Transverse colon (tissue), 4 donors: ENCODE data around the gene ABCA5. TPM values are rescaled to one million over a fixed set of nuclear protein-coding genes. Genes with fewer than 3 reads are reported as not detected.

ENCODE experiments used
- DNase-seq: peaks from one replicate; pipeline ENCODE4 v3.0.0-alpha.2; 2019
- H3K27ac ChIP-seq, 4 donors: fragments of 200-600 bp; sonication (generic); 2 replicates each; pipeline ENCODE4 v1.5.1; 2016 to 2018; ENCODE audit warnings: inconsistent platforms in 4 of 4
- H3K27me3 ChIP-seq: fragments of 200-600 bp; sonication (generic); 2 replicates; pipeline ENCODE4 v1.5.1; 2017; ENCODE audit warnings: inconsistent platforms
- H3K36me3 ChIP-seq, 4 donors: fragments of 200-600 bp; sonication (generic); 2 replicates each; pipeline ENCODE4 v1.5.1; 2017 to 2019; ENCODE audit warnings: inconsistent platforms in 4 of 4
- H3K4me1 ChIP-seq, 4 donors: fragments of 200-600 bp; sonication (generic); 2 replicates each; pipeline ENCODE4 v1.5.1; 2017 to 2020; ENCODE audit warnings: inconsistent platforms in 4 of 4
- H3K4me3 ChIP-seq, 4 donors: fragments of 200-600 bp; sonication (generic); 1 replicate in 1 of 4; 2 replicates in 3 of 4; pipeline versions ENCODE4 v1.5.1 to v1.6.1; 2017 to 2019; ENCODE audit warnings: inconsistent platforms in 4 of 4
- H3K9me3 ChIP-seq, 2 donors: fragments of 200-600 bp; sonication (generic); 2 replicates each; pipeline ENCODE4 v1.5.1; 2017 to 2019; ENCODE audit warnings: inconsistent platforms in 2 of 2
- CTCF ChIP-seq, 5 experiments: fragments of 200-600 bp in 3 of 5; fragments of 450-650 bp in 2 of 5; sonication (generic) in 3 of 5; IDR thresholded peaks; 1 replicate in 2 of 5; 2 replicates in 3 of 5; pipeline ENCODE4 v1.5.1; 2016 to 2017; ENCODE audit warnings: antibody characterized with exemption in 5 of 5, inconsistent platforms in 3 of 5, mild to moderate bottlenecking in 2 of 5, moderate library complexity in 1 of 5
- EP300 ChIP-seq: sonication (generic); formaldehyde crosslinking; IDR thresholded peaks from one replicate; pipeline ENCODE4 v1.6.1; 2017; ENCODE audit warnings: antibody characterized with exemption, low read depth
- POLR2A ChIP-seq: fragments of 450-650 bp; IDR thresholded peaks from one replicate; pipeline ENCODE4 v1.6.1; 2016; ENCODE audit warnings: antibody characterized with exemption, mild to moderate bottlenecking, moderate library complexity
- POLR2AphosphoS5 ChIP-seq, 3 donors: sonication (generic); formaldehyde crosslinking; IDR thresholded peaks; one replicate each; pipeline ENCODE4 v1.6.1; 2016; ENCODE audit warnings: antibody characterized with exemption in 3 of 3
- WGBS, 2 donors: methylation state at CpG; one replicate each; pipeline ENCODE4 v1.1.5; 2018; ENCODE audit warnings: low coverage in 1 of 2; 5-methylcytosine and 5-hydroxymethylcytosine counted together
- in situ Hi-C, 4 donors: fragments of 200-750 bp; cut with MboI; loops; one replicate each; pipeline versions ENCODE4 v1.15.0 to v1.15.1; 2017; ENCODE audit warnings: low sequenced_read_pairs in 3 of 4, low pct_ligation_motif_present in 1 of 4, low pct_unique_long_range_greater_than_20kb in 1 of 4
- intact Hi-C: fragments of 100-400 bp; cut with DNase I; formaldehyde crosslinking; loops from one replicate; pipeline ENCODE4 v1.15.1; 2023; ENCODE audit warnings: low total_unique reads
- total RNA-seq, 4 donors: library from RNA; depleted of rRNA; stranded (reverse); fragments of >200 nt; gene quantifications; one replicate each; pipeline ENCODE4 v1.1.0, GENCODE V29; 2016

Gene ABCA5
- total RNA-seq, 4 donors from 2014 or later = 17.3 to 173 (median 125) TPM

GRCh38 chr17:69265873-69266272 lies 61.1 kb downstream of the ABCA5 start:
- WGBS, 2 donors = 73 to 94% methylated on average over 1 of the region's 1 CpG
- TF ChIP-seq POLR2AphosphoS5 (IDR thresholded peaks at IDR 0.05) (no peak), CTCF (IDR thresholded peaks at IDR 0.05) (no peak), EP300 (no peak), POLR2A (no peak)
- in situ Hi-C loops = no loop called here
- Histone ChIP-seq H3K4me1 (no peaks in the 10 kb centered on the region), H3K9me3 (no peaks in the 10 kb centered on the region), H3K27me3 (no peaks in the 10 kb centered on the region), H3K27ac (no peak overlapping the region), H3K36me3 (peaks cover 0 to 19% (median 0%) of the 10 kb centered on the region in 4 donors), H3K4me3 (no peak overlapping the region)
- DNase-seq = no peak
- intact Hi-C loops = no loop called here

DNA sequence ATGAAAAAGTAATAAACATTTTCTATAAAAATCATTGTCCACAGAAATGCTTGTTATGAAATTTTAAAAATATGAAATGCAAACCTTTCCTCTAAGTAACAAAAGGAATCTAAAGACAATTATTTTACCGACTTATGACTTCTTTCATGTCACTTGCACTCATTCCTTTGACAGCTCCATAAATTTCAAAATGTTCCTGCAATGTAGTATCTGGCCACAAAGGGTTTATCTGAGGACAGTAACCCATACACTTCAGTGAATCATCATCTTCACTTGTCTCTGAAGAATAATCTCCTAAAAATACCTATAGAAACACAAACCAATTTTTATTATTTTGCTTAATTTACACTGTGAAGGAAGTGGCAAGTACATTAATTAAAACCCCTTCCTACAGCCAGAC lies 72.7 kb downstream of the ABCA5 start:
- TF ChIP-seq CTCF (IDR thresholded peaks at IDR 0.05) (no peak), POLR2A (no peak), EP300 (no peak), POLR2AphosphoS5 (IDR thresholded peaks at IDR 0.05) (no peak)
- Histone ChIP-seq H3K4me1 (no peaks in the 10 kb centered on the region), H3K9me3 (no peaks in the 10 kb centered on the region), H3K27me3 (no peaks in the 10 kb centered on the region), H3K27ac (no peak overlapping the region), H3K4me3 (no peak overlapping the region), H3K36me3 (peaks cover 0 to 71% (median 6%) of the 10 kb centered on the region in 4 donors)
- intact Hi-C loops (no loop called here), in situ Hi-C loops (no loop called here)
- 50 to 81% methylated on average over 1 of the region's 1 CpG for WGBS, 2 donors
- no peak for DNase-seq

GRCh38 chr17:69250641-69251040 lies 76.3 kb downstream of the ABCA5 start:
- no peak for TF ChIP-seq CTCF (IDR thresholded peaks at IDR 0.05)
- TF ChIP-seq POLR2AphosphoS5 (IDR thresholded peaks at IDR 0.05) = no peak
- TF ChIP-seq EP300 = no peak
- TF ChIP-seq POLR2A = no peak
- intact Hi-C loops (no loop called here), in situ Hi-C loops (no loop called here)
- H3K4me3 ChIP-seq = no peak overlapping the region
- no peaks in the 10 kb centered on the region for H3K9me3 ChIP-seq
- no peak overlapping the region for H3K27ac ChIP-seq
- H3K27me3 ChIP-seq = no peaks in the 10 kb centered on the region
- DNase-seq = no peak
- no peaks in the 10 kb centered on the region for H3K4me1 ChIP-seq
- H3K36me3 ChIP-seq = peaks cover 0 to 60% (median 6%) of the 10 kb centered on the region in 4 donors
- 88 to 95% methylated on average over 4 of the region's 4 CpGs for WGBS, 2 donors

DNA sequence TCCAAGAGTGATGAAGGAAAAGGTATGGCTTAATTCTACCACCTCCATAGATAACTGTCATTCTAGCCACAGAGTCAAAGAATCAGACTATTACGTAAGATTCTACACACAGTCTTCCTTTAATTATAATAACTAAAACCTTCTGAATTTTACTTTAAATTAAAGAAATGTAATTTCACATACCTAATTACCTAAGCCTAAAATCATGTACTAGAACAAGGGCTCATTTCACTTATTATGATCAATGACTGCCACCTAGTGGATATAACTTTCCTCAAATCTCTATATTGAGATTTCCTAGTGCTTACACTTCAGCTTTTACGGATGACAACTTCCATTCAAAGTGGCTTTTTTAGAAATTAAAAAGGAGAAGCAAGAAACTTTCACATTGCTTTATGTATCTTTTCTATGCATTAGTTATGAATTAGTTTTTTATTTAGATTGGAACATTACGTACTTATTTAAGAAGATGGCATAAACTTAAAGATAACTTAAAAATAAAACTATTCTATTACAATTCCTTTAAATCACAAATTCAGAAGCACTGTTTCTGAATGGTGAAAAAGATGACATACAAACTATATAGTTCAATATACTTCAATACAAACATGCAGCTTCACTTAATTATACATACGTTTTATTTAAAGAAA lies 80.1 kb downstream of the ABCA5 start:
- Histone ChIP-seq H3K9me3 (no peaks in the 10 kb centered on the region), H3K4me1 (no peaks in the 10 kb centered on the region), H3K27ac (no peak overlapping the region), H3K36me3 (peaks cover 0 to 23% (median 0%) of the 10 kb centered on the region in 4 donors), H3K27me3 (no peaks in the 10 kb centered on the region), H3K4me3 (no peak overlapping the region)
- 64 to 66% methylated on average over 4 of the region's 4 CpGs for WGBS, 2 donors
- DNase-seq = no peak
- in situ Hi-C loops = loop anchor here in 3 of 4 donors (10.0 to 25.0 kb wide), 2 partner anchors 472 to 710 kb away; no protein-coding TSS in a partner anchor
- TF ChIP-seq CTCF (IDR thresholded peaks at IDR 0.05) = peak; percentile 45 to 61 (median 49)
- no peak for TF ChIP-seq EP300
- no peak for TF ChIP-seq POLR2A
- intact Hi-C loops = loop anchor here (5.0 kb wide), 1 partner anchor 465 kb away; no protein-coding TSS in a partner anchor
